Muscle layer of colon (tissue), 2 donors: ENCODE measurements around the gene ATIC.
A peak's percentile ranks its signal among the peaks of the same experiment; 100 is the strongest.
"Not testable (repeated sequence)": the region's sequence is repeated elsewhere in the genome, so short reads cannot be mapped to it uniquely, and the experiment has no call there.

Source experiments
- H3K27ac ChIP-seq: one replicate; pipeline ENCODE4 v1.7.0; 2013; ENCODE audit warnings: low read depth, mild to moderate bottlenecking, low read length, moderate library complexity
- H3K27me3 ChIP-seq, 2 donors: one replicate each; pipeline ENCODE4 v1.7.0; 2013; ENCODE audit warnings: low read length in 2 of 2, mild to moderate bottlenecking in 2 of 2; ENCODE audit not compliant: insufficient read depth in 2 of 2, control insufficient read depth in 1 of 2
- H3K36me3 ChIP-seq: one replicate; pipeline ENCODE4 v1.7.0; 2013; ENCODE audit warnings: mild to moderate bottlenecking, low read length; ENCODE audit not compliant: insufficient read depth
- H3K4me1 ChIP-seq: one replicate; pipeline ENCODE4 v1.7.0; 2013; ENCODE audit warnings: mild to moderate bottlenecking, low read length; ENCODE audit not compliant: insufficient read depth
- H3K4me3 ChIP-seq, 2 donors: one replicate each; pipeline ENCODE4 v1.7.0; 2013; ENCODE audit warnings: low read length in 2 of 2, low read depth in 1 of 2, mild to moderate bottlenecking in 1 of 2, moderate library complexity in 1 of 2
- H3K9ac ChIP-seq: one replicate; pipeline ENCODE4 v1.7.0; 2013; ENCODE audit warnings: low read length
- H3K9me3 ChIP-seq: one replicate; pipeline ENCODE4 v1.7.0; 2013; ENCODE audit warnings: mild to moderate bottlenecking, low read length
- donor health status: abdominal sarcoma.
- donor health status: Adenocarcinoma of cecum.

Gene ATIC

DNA sequence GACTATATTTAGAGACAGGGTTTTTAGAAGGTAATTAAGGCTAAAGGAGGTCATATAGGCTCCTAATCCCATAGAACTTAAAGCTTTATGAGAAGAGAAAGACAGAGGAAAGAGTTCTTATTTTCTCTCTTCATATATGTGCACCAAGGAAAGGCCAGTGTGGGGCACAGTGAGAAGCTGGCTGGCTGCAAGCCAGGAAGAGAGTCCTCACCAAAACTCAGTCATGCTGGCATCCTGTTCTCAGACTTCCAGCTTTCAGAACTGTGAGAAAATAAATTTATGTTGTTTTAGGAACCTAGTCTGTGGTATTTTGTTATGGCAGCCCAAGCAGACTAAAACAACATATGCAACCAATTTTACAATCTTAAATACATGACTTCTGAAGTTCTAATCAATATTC lies 31.5 kb upstream of the ATIC start:
- H3K9me3 ChIP-seq = no peaks in the 10 kb centered on the region

DNA sequence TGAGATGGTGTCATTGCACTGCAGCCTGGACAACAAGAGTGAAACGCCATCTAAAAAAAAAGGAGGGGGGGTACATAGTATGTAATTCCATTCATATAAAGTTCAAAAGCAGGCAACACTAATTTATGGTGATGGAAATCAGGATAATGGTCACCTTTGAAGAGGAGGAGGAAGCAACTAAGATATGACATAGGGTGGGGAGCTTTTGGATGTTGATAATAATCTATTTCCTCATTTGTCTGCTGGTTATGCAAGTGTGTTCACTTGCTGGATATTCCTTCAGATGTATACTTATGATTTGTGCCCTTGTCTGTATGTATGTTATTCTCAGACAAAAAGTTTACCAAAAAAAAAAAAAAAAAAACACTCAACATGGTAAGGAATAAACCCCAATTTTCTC lies 28.6 kb upstream of the ATIC start:
- Histone ChIP-seq H3K27me3 (no peaks in the 10 kb centered on the region), H3K27ac (no peak overlapping the region), H3K4me1 (no peaks in the 10 kb centered on the region), H3K4me3 (no peak overlapping the region), H3K9ac (no peak overlapping the region), H3K36me3 (no peaks in the 10 kb centered on the region), H3K9me3 (no peaks in the 10 kb centered on the region)

More for the DNA sequence above, 31.5 kb upstream of the ATIC start:
- Histone ChIP-seq H3K4me3 (no peak overlapping the region), H3K36me3 (no peaks in the 10 kb centered on the region), H3K4me1 (no peaks in the 10 kb centered on the region), H3K27me3 (no peaks in the 10 kb centered on the region), H3K9ac (no peak overlapping the region), H3K27ac (no peak overlapping the region)

DNA sequence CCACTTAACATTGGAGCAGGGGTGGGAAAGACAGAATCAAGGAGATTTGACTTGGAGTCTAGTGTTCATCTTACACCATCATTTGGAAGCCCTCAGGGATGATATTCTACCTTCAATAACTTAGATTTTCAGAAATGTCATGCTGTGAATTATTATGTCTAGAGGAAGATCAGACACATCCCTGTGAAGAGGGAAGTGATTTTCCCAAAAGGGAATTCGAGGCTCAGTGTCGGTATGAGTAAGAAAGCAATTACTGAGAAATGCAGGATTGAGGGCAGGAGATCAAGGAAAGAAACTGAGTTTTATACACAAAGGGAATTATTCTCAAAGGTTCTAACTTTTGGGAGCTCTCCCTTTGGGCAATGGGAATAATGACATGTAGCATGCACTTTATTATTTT lies 25.6 kb upstream of the ATIC start:
- no peaks in the 10 kb centered on the region for H3K9me3 ChIP-seq
- no peaks in the 10 kb centered on the region for H3K4me1 ChIP-seq
- no peak overlapping the region for H3K4me3 ChIP-seq
- H3K9ac ChIP-seq = no peak overlapping the region
- no peak overlapping the region for H3K27ac ChIP-seq
- no peaks in the 10 kb centered on the region for H3K36me3 ChIP-seq
- H3K27me3 ChIP-seq = no peaks in the 10 kb centered on the region

DNA sequence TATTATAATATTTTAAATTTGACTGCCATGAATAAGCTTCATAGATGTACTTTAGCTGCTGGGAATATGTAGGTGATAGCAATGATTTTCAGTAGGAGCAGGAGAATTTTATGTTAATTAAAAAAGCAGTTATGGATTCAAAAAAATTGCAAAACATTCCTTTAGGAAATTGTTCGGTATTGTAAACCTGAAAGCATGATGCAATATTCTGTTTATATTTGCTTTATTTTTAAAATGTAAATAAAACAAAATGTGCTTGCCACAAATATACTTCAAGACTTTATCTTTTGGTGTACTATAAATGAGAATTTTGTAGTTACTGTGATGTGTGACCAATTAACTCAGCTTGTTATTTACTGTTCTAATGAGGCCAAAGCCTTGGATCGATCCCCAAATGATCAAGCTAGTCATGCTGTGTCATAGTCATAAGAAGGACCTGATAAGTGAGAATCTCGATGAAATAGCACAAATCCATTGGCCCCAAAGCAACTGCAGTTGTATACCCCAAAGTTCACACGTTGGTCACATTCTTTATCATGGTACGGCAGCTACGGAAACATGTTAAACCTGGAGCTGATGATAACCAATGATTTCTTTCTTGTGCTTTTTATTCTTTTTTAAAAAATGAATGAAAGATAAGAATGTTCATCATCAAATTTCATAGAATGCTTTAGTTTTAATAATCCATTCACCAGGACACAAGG lies 23.6 kb upstream of the ATIC start:
- Histone ChIP-seq H3K27me3 (no peaks in the 10 kb centered on the region), H3K9ac (no peak overlapping the region), H3K36me3 (no peaks in the 10 kb centered on the region), H3K4me1 (no peaks in the 10 kb centered on the region), H3K4me3 (no peak overlapping the region), H3K27ac (no peak overlapping the region), H3K9me3 (no peaks in the 10 kb centered on the region)

DNA sequence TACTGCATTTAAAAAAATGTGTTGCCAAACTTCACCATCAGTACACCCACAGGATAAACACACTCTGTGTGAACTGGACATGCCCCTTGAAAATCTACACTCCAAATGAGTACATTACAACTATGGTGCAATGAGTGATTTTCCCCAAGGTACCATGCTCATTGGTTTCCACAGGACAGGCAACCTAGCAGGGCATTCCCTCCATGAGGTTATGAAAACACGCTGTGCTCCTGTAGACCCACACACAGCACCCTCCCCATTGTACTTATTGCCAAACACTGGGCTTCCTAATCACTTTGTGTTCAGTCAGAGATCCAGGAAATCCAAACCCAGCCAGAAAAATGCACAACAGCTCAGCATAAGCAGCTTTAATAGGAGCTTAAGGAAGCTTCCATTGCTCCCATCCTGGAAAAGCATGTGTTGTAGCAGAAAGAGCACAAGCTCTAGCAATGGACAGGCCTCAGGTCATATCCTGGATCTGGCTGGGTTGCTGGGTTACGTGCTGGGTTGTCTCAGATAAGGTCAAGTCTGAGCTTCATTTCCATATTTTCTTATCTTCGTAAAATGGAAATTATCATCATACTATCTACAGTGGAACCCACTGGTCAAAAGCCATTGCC lies 20.8 kb upstream of the ATIC start:
- H3K4me1 ChIP-seq = no peaks in the 10 kb centered on the region

DNA sequence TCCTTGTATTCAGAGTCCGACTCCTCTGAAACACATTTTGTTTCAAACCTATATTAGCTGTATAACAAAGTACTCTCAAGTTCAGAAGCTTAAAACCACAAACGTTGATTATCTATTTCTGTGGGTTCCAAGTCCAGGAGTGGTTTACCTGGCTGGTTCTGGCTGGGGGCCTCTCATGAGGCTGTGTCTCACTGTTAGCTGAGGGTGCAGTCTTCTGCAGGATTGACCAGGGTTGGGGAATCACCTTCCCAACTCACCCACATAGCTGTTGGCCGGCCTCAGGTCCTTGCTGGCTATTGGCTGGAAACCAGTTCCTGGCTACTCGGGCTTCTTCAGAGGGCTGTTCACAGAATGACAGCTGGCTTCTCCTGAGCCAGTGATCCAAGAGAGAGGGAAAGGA lies 18.0 kb upstream of the ATIC start:
- no peaks in the 10 kb centered on the region for H3K27me3 ChIP-seq
- no peak overlapping the region for H3K4me3 ChIP-seq
- H3K36me3 ChIP-seq = no peaks in the 10 kb centered on the region
- H3K9me3 ChIP-seq = no peaks in the 10 kb centered on the region
- H3K27ac ChIP-seq = no peak overlapping the region
- no peaks in the 10 kb centered on the region for H3K4me1 ChIP-seq
- H3K9ac ChIP-seq = no peak overlapping the region

More for the DNA sequence above, 20.8 kb upstream of the ATIC start:
- Histone ChIP-seq H3K27ac (no peak overlapping the region), H3K9me3 (no peaks in the 10 kb centered on the region), H3K27me3 (no peaks in the 10 kb centered on the region), H3K36me3 (no peaks in the 10 kb centered on the region), H3K9ac (no peak overlapping the region), H3K4me3 (no peak overlapping the region)

DNA sequence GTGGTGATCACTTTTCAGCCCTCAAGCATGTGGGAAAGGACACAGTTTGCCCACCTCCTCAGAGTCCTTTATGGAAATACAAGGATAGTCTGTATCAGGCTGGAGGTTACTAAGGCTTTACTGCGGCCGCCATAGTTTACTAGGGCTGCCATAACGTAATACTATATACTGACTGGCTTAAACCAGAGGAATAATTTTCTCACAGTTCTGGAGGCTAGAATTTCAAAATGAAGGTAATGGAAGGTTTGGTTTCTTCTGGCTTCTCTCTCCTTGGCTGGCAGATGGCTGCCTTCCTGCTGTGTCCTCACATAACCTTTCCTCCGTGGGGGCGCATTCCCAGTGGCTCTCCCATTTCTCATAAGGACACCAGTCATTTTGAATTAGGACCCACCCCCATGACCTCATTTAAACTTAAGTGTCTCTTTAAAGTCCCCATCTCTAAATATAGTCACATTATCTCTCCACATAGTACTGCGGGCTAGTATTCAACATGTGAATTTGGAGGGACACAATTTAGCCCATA lies 12.5 kb upstream of the ATIC start:
- no peak overlapping the region for H3K9ac ChIP-seq
- no peaks in the 10 kb centered on the region for H3K9me3 ChIP-seq
- H3K4me1 ChIP-seq = no peaks in the 10 kb centered on the region
- H3K27ac ChIP-seq = no peak overlapping the region
- no peaks in the 10 kb centered on the region for H3K36me3 ChIP-seq
- H3K4me3 ChIP-seq = no peak overlapping the region
- no peaks in the 10 kb centered on the region for H3K27me3 ChIP-seq

DNA sequence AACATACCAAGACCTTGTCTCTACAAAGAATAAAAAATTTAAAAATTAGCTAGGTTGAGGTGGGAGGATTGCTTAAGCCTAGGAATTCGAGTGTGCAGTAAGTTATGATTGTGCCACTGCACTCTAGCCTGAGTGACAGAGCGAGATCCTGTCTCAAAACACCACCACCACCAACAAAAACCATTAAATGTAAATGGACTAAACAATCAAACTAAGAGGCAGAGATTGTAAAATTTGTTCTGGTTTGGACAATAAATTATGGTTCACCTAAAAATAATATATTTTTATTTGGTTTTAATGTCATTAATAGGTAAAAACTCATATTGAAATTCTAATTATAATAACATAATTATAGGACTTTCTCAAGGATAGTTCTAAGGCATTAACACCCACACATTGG lies 9.9 kb upstream of the ATIC start:
- no peaks in the 10 kb centered on the region for H3K27me3 ChIP-seq
- no peaks in the 10 kb centered on the region for H3K36me3 ChIP-seq
- H3K4me3 ChIP-seq = no peak overlapping the region
- H3K4me1 ChIP-seq = no peaks in the 10 kb centered on the region
- H3K27ac ChIP-seq = no peak overlapping the region
- no peaks in the 10 kb centered on the region for H3K9me3 ChIP-seq
- H3K9ac ChIP-seq = no peak overlapping the region

DNA sequence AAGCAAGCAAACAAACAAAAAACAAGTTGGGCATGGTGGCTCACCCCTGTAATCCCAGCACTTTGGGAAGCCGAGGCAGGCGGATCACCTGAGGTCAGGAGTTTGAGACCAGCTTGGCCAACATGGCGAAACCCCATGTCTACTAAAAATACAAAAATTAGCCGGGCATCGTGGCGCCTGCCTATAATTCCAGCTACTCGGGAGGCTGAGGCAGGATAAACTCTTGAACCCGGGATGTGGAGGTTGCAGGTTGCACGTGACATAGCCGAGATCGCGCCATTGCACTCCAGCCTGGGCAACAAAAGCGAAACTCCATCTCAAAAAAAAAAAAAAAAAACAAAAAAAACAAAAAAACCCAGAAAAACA lies 617 bp upstream of the ATIC start:
- H3K4me1 ChIP-seq, H3K36me3 ChIP-seq, H3K9me3 ChIP-seq, H3K27me3 ChIP-seq: not testable (repeated sequence)
- H3K4me3 ChIP-seq = peak overlapping the region; percentile 51 to 79
- peak overlapping the region; percentile 67 for H3K9ac ChIP-seq
- H3K27ac ChIP-seq = peak overlapping the region; percentile 88

DNA sequence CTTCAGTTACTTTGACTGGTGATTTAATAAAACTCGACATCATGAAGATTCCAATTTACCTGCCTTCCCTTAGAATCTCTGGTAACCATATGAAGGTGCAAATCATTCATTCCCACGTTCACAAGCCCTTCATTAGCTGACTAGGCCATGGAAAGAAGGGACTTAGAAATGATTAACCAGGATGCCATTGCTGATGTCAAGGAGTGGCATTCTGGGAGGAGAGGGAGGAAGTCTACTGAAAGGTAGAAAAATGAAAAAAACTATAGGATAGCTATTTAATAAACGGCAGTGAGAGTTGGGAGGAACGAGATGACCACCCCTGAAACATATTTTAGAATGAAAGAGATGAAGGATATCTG lies 1.4 kb downstream of the ATIC start:
- no peak overlapping the region for H3K27ac ChIP-seq

DNA sequence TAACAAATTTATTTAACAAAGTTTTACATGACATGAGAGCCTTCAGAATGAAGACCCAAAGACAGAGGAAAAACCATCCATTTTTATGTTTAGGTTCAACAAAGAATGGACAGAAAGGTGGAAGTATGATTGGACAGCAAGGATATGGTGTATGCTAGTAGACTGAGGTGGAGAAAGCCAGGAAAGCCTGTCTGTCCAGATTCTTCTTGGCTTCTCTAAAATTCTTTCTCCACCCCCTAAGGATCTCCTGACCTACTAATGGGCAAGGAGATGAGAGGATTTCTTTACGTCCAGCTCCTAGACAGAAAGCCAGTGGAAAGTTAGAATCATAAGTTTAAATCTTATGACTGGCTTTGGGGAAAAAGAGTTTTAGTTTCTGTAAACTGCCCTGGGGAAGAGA lies 3.0 kb downstream of the ATIC start:
- Histone ChIP-seq H3K27me3 (no peaks in the 10 kb centered on the region), H3K4me3 (no peak overlapping the region), H3K27ac (no peak overlapping the region), H3K9me3 (no peaks in the 10 kb centered on the region), H3K36me3 (peaks cover 8% of the 10 kb centered on the region), H3K9ac (no peak overlapping the region), H3K4me1 (peaks cover 4% of the 10 kb centered on the region)

More for the DNA sequence above, 1.4 kb downstream of the ATIC start:
- no peaks in the 10 kb centered on the region for H3K27me3 ChIP-seq
- peaks cover 6% of the 10 kb centered on the region for H3K36me3 ChIP-seq
- no peak overlapping the region for H3K9ac ChIP-seq
- H3K4me3 ChIP-seq = no peak overlapping the region
- no peaks in the 10 kb centered on the region for H3K9me3 ChIP-seq
- peaks cover 4% of the 10 kb centered on the region for H3K4me1 ChIP-seq

DNA sequence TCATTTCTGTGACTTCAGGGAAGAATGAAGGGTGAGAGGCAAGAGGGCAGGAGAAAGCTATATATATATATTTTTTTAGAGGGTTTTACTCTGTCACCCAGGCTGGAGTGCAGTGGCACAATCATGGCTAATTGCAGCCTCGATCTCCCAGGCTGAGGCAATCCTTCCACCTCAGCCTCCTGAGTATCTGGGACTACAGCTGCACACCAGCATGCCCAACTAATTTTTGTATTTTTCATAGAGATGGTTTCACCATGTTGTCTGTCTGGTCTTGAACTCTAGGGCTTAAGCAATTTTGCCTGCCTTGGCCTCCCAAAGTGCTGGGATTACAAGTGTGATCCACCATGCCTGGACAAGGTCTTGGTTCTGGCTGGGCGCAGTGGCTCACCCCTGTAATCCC lies 3.4 kb downstream of the ATIC start:
- H3K4me1 ChIP-seq = peaks cover 4% of the 10 kb centered on the region
- H3K4me3 ChIP-seq = no peak overlapping the region
- H3K9me3 ChIP-seq = no peaks in the 10 kb centered on the region
- no peak overlapping the region for H3K27ac ChIP-seq
- H3K36me3 ChIP-seq = peaks cover 12% of the 10 kb centered on the region
- no peak overlapping the region for H3K9ac ChIP-seq
- H3K27me3 ChIP-seq = no peaks in the 10 kb centered on the region
